K562 treated with DMSO at 1 percent for 48 hours (cell line): ENCODE data around the gene PLD6. TPM values are rescaled to one million over a fixed set of nuclear protein-coding genes. Genes with fewer than 3 reads are reported as not detected.

Source experiments
- total RNA-seq: library from RNA; unstranded; fragments of 300-600 nt; gene quantifications from 2 replicates; pipeline ENCODE4 v1.2.3, GENCODE V29; 2022; ENCODE audit warnings: low replicate concordance; ENCODE audit errors: extremely low read depth

PLD6 gene
- total RNA-seq = not detected in 2 replicates

GRCh38 chr17:17206124-17206912 lies at the start of gene PLD6:
PLD6 (minus strand) TSS chr17:17206333; CDS start chr17:17206286, 47 bp downstream.

GRCh38 chr17:17237026-17237799 lies 31.1 kb upstream of the PLD6 start, which contains the start of gene FLCN:
FLCN (minus strand) TSS chr17:17237168; CDS start chr17:17228137, 9,031 bp downstream.

Other genes starting within 250 kb of the PLD6 start
- not detected in 2 replicates for gene TNFRSF13B, start 234.2 kb downstream of the PLD6 start, total RNA-seq
- not detected in 2 replicates for gene MPRIP, start 163.9 kb downstream of the PLD6 start, total RNA-seq
- gene FLCN, start 30.8 kb upstream of the PLD6 start, total RNA-seq = not detected in 2 replicates
- gene COPS3, start 74.9 kb upstream of the PLD6 start, total RNA-seq = not detected in 2 replicates
- not detected in 2 replicates for gene NT5M, start 97.0 kb upstream of the PLD6 start, total RNA-seq